ENCODE results near the gene MAGI1.
A peak's percentile ranks its signal among the peaks of the same experiment; 100 is the strongest.

MAGI1 gene

DNA sequence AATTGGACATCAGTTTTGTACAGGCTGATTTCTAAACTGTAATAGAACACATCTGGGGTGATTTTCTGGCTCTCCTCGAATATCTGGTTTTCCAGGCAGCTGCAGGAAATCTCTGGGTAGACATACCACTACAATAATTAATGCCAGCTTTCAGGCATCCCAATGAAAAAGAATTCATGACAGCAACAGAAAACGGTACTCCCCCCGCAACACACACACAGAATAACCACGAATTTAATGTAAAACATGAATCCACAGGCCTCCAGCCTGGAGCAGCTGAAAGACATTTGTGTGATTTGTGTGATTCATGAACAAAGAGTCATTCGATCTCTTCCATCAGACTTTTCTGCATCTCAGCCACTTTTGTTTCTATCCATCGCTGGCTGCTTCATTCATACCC is 262.2 kb downstream of the MAGI1 start:
- Mint-ChIP-seq H3K36me3 (no peaks in the 10 kb centered on the region), H3K9me3 (no peaks in the 10 kb centered on the region), H3K4me1 (no peaks in the 10 kb centered on the region), H3K27ac (no peak overlapping the region), H3K4me3 (no peak overlapping the region), H3K27me3 (no peaks in the 10 kb centered on the region)
- ATAC-seq (replicated peaks) = no peak
- no peak for DNase-seq

DNA sequence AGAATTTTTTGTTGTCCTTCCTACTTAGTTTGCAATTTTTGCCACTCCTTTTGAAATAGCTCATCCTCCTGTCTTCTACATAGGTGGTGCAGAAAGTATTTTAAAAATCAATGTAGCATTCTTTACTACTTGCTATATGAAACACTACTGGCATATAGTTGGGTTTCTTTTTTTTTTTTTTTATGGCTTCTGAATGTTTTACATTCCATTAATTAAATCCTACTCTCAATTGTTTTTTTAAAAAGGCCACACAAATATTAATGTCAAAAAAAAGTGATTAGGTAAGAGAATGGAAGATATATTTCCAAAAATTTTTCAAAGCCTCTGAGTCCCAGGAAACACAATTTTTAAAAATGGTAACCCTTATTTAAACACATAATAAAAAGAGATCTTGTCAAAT is 262.6 kb downstream of the MAGI1 start:
- Mint-ChIP-seq H3K4me1 (no peaks in the 10 kb centered on the region), H3K9me3 (no peaks in the 10 kb centered on the region), H3K4me3 (no peak overlapping the region), H3K27me3 (no peaks in the 10 kb centered on the region), H3K36me3 (no peaks in the 10 kb centered on the region), H3K27ac (no peak overlapping the region)
- no peak for ATAC-seq (replicated peaks)
- no peak for DNase-seq

DNA sequence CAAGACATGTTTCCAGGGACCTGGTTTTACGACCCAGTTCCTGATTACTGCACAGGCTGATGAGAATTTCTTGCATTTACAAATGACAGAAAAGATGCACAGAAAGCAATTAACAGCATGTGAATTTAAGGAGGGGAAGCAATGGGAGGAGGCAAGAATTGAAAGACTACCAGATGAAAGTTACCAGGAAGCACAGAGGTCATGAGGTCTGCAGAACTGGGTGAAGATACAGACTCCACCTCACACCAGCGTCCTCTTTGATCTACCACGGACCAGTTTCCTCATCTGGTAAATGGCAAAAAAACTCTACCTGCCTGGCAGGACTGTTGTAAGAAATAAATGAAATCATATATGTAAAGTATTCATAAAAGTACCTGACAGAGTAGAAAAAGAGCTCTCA is 266.0 kb downstream of the MAGI1 start:
- Mint-ChIP-seq H3K4me3 (no peak overlapping the region), H3K27me3 (no peaks in the 10 kb centered on the region), H3K36me3 (no peaks in the 10 kb centered on the region), H3K27ac (no peak overlapping the region), H3K4me1 (no peaks in the 10 kb centered on the region), H3K9me3 (no peaks in the 10 kb centered on the region)
- ATAC-seq (replicated peaks) = no peak
- DNase-seq = no peak

DNA sequence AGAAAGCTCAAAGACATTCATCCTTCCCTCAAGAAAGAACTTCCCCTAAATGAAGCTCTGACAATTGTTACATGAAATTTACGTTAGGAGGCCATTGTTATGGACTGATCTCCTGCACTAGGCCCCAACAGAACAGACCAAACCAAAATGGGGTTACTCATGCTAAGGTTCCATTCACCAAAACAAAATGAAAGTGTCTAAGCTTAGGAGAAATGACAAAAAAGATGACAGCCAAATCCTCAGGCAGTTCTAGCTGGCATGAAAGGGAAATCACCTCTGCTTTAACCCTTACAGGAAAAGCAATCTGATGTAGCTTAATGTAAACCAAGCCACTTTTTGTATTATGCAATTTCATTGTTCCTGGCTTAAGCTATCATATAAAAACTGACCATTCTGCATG is 271.2 kb downstream of the MAGI1 start:
- Mint-ChIP-seq H3K9me3 (no peaks in the 10 kb centered on the region), H3K4me3 (no peak overlapping the region), H3K27me3 (no peaks in the 10 kb centered on the region), H3K27ac (no peak overlapping the region), H3K36me3 (no peaks in the 10 kb centered on the region), H3K4me1 (no peaks in the 10 kb centered on the region)
- ATAC-seq (replicated peaks) = no peak
- DNase-seq = no peak

DNA sequence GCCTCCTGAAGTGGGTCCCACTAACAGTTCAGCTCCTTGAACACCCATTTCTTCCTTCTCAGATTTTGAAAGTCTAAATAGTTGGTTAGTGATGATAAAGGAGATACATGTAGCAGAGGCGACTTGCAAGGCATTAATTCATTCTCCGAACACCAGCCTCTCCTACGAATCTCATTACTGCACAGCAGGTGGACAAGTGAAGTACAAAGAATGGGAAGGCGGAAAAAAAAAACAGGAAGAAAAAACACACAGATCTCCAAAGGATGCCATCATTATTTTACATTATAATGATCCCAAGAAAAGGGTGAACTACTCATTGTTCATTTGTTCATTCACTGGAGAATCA is 276.5 kb downstream of the MAGI1 start:
- H3K9me3 Mint-ChIP-seq = no peaks in the 10 kb centered on the region
- H3K27me3 Mint-ChIP-seq = no peaks in the 10 kb centered on the region
- H3K4me3 Mint-ChIP-seq = no peak overlapping the region
- ATAC-seq (replicated peaks) = no peak
- H3K36me3 Mint-ChIP-seq = no peaks in the 10 kb centered on the region
- H3K4me1 Mint-ChIP-seq = no peaks in the 10 kb centered on the region
- DNase-seq = no peak
- no peak overlapping the region for H3K27ac Mint-ChIP-seq

DNA sequence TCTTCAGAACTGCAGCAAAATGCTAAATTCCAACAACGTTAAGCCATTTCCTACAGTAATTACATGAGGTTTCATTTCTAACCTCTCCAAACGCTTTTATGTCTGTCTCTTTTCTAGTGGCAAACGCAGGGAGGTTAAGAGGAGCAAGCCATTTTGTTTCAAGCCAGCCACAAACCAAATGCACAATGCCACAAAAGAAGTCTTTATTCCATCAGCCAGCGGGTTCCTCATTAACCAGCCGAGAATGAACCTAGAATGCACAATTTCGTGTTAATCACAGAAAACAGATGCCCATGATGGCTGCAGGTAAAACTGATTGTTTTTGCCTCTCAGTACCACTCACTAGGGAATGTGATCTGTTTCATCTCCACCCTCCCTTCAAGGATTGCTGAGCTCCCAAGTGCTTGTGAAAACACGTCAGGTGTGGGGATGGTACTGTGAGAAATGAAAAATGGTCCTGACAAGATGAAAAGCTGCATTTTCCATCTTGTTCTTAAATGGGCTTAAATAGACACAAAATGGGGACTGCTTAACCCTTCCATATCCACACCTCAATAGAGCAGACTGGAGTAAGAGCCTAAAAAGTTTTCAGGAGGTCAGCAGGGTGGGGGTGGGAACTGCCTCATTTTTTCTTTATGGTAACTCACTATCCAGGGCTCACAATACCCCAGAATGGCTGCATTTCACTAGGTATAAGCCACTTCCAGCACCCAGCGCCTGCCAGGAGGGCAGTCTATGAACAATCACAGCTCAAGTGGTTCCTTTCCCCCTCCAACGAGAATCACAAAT is 277.1 kb downstream of the MAGI1 start:
- no peak overlapping the region for H3K27ac Mint-ChIP-seq
- no peak for DNase-seq
- no peak for ATAC-seq (replicated peaks)
- no peak overlapping the region for H3K4me3 Mint-ChIP-seq
- no peaks in the 10 kb centered on the region for H3K9me3 Mint-ChIP-seq
- H3K36me3 Mint-ChIP-seq = no peaks in the 10 kb centered on the region
- no peaks in the 10 kb centered on the region for H3K4me1 Mint-ChIP-seq
- H3K27me3 Mint-ChIP-seq = no peaks in the 10 kb centered on the region

DNA sequence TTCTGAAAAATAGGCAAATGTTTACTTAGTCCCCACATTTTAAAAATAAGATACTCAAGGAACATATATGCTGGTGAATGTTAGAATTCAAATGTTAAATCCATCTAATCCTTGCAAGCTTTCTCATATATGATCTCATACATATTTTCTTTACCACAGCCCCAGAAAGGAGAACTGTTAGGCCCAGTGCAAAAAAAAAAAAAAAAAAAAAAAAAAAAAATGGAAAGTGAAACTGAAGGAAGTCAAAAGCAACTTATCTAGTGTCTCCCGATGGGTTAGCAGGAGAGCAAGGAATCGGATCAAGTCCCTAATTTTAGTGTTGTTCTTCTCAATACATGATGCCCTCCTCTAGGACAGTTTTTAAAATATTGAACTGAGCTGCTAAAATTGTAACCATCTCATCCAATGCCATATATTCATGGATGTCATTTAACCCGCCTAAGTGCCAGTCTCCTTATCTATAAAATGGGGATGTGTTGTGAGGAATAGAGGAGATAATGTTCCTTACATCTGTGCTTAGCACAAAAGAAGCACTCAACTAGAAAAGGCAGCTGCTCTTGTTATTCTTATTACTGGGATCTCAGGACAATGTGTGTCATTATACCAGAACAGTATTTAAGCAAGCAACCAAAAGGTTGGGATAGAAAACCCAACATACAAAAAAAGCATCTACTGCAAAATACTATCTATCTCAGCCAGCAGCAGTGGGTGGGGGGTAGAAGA is 279.7 kb downstream of the MAGI1 start:
- Mint-ChIP-seq H3K36me3 (no peaks in the 10 kb centered on the region), H3K4me1 (no peaks in the 10 kb centered on the region), H3K9me3 (no peaks in the 10 kb centered on the region), H3K4me3 (no peak overlapping the region), H3K27me3 (no peaks in the 10 kb centered on the region), H3K27ac (no peak overlapping the region)
- DNase-seq = no peak
- ATAC-seq (replicated peaks) = no peak

DNA sequence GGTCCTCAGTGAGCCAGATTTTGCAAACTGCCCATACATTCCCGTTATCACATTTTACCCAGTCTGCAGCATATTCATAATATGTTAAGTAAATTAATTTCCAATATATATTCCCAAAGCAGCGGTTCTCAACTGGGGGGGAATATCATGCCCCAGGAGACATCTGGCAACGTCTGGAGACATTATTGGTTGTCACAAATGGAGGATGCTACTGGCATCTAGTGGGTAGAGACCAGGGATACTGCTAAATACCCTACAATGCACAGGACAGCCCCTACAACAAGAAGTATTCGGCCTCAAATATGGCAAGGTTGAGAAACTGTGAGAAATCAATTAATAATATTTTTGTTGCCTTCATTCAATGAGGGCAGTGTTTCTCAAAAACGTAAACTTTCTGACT is 280.3 kb downstream of the MAGI1 start:
- no peak for ATAC-seq (replicated peaks)
- Mint-ChIP-seq H3K27ac (no peak overlapping the region), H3K27me3 (no peaks in the 10 kb centered on the region), H3K4me1 (no peaks in the 10 kb centered on the region), H3K4me3 (no peak overlapping the region), H3K9me3 (no peaks in the 10 kb centered on the region), H3K36me3 (no peaks in the 10 kb centered on the region)
- no peak for DNase-seq

DNA sequence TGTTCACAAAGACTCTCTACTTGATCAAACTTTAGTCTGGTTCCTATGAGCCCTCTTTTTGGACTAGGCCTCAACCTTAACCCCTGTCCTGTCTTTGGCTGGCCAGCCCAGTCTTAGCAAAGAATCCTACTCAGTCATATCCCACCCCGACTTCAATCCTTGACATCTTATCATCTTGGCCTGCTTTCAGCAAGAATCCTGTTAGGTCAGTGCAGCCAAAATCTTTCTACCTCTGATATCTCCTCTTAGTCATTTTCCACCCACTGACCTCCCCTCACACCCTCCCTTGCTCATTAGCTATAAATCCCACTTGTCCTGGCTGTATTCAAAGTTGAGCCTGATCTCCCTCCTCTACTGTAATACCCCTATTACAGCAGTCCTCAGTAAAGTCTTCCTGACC is 286.1 kb downstream of the MAGI1 start:
- Mint-ChIP-seq H3K4me1 (no peaks in the 10 kb centered on the region), H3K9me3 (no peaks in the 10 kb centered on the region), H3K27me3 (no peaks in the 10 kb centered on the region), H3K36me3 (no peaks in the 10 kb centered on the region), H3K27ac (no peak overlapping the region), H3K4me3 (no peak overlapping the region)
- ATAC-seq (replicated peaks) (no peak), DNase-seq (no peak)

DNA sequence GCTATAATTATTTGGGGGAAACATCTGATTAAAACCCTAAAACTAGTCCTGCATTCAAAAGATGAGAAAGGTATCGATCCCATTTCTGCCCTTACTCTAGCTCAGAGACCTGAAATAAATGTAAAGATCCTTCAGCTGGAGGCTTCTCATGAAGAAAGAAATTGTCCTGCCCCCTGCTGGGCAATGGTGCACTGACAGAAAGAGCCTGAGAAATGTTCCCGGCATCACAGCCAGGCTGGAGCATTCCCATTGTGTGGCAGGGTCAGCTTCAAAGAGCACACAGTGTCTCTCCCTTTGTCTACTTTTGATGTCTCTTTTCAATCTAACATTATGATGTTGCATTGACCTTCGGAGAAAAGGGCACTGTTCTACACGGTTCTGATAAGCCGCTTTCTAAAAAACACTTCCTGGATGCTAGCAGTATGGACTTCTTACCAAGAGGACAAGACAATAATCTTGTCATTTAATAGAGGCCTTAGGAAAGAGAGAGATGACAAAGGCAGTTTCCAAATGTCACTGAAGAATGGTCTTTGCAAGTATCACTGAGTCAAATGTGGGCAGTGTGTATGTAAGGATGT is 287.5 kb downstream of the MAGI1 start:
- no peaks in the 10 kb centered on the region for H3K9me3 Mint-ChIP-seq
- no peak overlapping the region for H3K4me3 Mint-ChIP-seq
- H3K27me3 Mint-ChIP-seq = no peaks in the 10 kb centered on the region
- H3K36me3 Mint-ChIP-seq = no peaks in the 10 kb centered on the region
- H3K27ac Mint-ChIP-seq = no peak overlapping the region
- no peaks in the 10 kb centered on the region for H3K4me1 Mint-ChIP-seq
- ATAC-seq (replicated peaks) (peak in 1 of 2 donors; percentile 38), DNase-seq (no peak)

DNA sequence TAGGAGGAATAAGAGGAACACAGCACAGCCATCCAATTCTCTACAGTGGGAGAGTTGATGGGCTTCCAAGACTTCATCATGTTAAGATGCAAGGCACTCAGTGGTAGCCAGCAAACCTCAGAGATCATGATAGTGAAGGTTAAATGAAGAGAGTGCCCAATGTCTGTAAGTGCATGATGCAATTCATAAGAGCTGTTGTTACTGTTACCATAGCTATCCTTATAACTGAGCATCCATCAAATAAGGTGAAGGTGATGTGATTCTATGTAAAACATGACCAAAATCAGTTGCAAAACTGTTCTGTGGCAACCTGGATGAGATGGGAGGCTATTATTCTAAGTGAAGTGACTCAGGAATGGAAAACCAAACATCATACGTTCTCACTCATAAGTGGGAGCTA is 289.7 kb downstream of the MAGI1 start:
- Mint-ChIP-seq H3K27me3 (peaks cover 0 to 5% of the 10 kb centered on the region in 2 donors), H3K27ac (no peak overlapping the region), H3K4me1 (no peaks in the 10 kb centered on the region), H3K4me3 (no peak overlapping the region), H3K36me3 (no peaks in the 10 kb centered on the region), H3K9me3 (no peaks in the 10 kb centered on the region)
- ATAC-seq (replicated peaks) = no peak
- DNase-seq = no peak

DNA sequence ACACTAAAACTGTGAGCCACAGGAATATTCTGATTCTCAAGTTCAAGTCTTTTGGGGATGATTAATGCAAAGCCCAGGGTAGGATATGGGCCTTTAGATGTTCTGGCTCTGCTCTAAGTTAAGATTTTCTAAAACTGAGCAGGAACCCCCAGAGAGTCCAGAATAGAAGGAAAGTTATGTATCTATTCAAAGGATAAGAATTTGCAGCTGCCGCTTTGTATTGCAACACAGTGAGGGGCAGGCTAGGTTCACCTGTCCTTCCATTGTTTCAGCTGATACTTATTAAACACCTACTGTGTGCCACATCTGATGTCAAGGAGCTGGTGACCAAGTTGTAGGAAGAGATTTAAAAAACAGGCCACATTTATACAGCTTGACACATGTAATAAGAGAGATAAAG is 290.4 kb downstream of the MAGI1 start:
- no peak for ATAC-seq (replicated peaks)

DNA sequence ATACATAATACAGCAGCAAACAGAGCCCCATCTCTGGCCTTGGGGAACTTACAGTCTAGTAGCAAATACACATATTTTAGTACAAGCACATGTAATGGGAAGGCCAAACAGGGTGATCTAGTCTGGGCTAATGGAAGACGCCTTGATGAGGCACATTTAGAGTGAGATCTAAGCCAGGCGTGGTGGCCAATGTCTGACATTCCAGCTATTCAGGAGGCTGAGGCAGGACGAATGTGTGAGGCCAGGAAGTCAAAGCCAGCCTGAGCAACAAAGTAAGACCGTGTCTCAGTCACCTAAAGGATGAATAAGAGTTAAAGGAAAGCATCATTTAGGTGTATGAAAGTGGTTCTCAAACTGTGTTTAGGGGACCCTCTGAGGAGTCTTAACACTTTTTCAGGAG is 291.9 kb downstream of the MAGI1 start:
- H3K27me3 Mint-ChIP-seq = peaks cover 0 to 6% of the 10 kb centered on the region in 2 donors
- no peaks in the 10 kb centered on the region for H3K9me3 Mint-ChIP-seq
- no peak overlapping the region for H3K27ac Mint-ChIP-seq

More for the DNA sequence above, 290.4 kb downstream of the MAGI1 start:
- DNase-seq = no peak
- H3K9me3 Mint-ChIP-seq = no peaks in the 10 kb centered on the region
- no peak overlapping the region for H3K4me3 Mint-ChIP-seq
- H3K27ac Mint-ChIP-seq = no peak overlapping the region
- peaks cover 0 to 6% of the 10 kb centered on the region in 2 donors for H3K27me3 Mint-ChIP-seq
- H3K4me1 Mint-ChIP-seq = no peaks in the 10 kb centered on the region
- no peaks in the 10 kb centered on the region for H3K36me3 Mint-ChIP-seq

DNA sequence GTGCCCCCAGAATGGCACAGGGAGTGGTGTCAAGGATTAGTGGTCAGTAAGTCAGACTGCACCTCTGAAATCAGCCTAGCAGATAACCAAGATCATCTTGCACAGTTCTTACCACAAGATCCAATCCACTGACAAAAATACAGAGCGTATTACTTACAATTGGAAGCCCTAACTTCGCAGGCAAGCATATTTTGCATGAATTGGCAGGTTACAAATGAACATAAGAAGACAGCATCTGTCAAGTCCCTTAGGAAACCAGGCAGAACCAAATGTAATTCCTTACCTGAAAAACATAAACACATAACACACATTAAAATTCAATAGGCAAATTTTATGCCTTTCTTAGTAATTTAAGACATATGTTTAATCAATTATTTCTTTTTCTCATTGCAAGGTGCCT is 293.4 kb downstream of the MAGI1 start:
- H3K27ac Mint-ChIP-seq = no peak overlapping the region
- H3K36me3 Mint-ChIP-seq = no peaks in the 10 kb centered on the region
- H3K9me3 Mint-ChIP-seq = no peaks in the 10 kb centered on the region

More for the DNA sequence above, 291.9 kb downstream of the MAGI1 start:
- no peaks in the 10 kb centered on the region for H3K4me1 Mint-ChIP-seq
- DNase-seq (no peak), ATAC-seq (replicated peaks) (no peak)
- H3K36me3 Mint-ChIP-seq = no peaks in the 10 kb centered on the region
- H3K4me3 Mint-ChIP-seq = no peak overlapping the region

DNA sequence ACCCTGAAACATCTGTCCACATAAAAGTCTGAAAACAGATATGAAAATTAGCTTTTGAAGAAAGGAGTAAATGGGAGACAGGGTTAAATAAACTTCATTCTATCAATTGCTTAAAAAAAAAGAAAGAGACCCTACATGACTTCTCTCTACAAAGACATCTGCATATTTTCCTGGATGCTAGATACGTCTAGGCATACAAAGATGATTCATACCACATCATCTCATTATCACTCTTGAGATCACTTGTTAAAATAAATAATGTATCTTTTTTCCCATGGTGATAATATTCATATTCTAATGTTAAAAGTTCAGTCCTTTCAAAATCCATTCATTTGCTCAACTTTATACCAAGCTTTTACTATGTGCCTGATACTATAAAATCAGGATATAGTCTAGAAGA is 295.8 kb downstream of the MAGI1 start:
- Mint-ChIP-seq H3K9me3 (peaks cover 0 to under 1% of the 10 kb centered on the region in 2 donors), H3K36me3 (no peaks in the 10 kb centered on the region), H3K4me1 (no peaks in the 10 kb centered on the region), H3K27ac (no peak overlapping the region), H3K27me3 (peaks cover 0 to 6% of the 10 kb centered on the region in 2 donors), H3K4me3 (no peak overlapping the region)
- ATAC-seq (replicated peaks) = no peak
- DNase-seq = no peak

More for the DNA sequence above, 293.4 kb downstream of the MAGI1 start:
- ATAC-seq (replicated peaks) (no peak), DNase-seq (no peak)
- Mint-ChIP-seq H3K4me1 (no peaks in the 10 kb centered on the region), H3K27me3 (peaks cover 0 to 6% of the 10 kb centered on the region in 2 donors), H3K4me3 (no peak overlapping the region)
